Stimulated activated naive CD8-positive, alpha-beta T cell treated with anti-CD3 and anti-CD28 coated beads, Interleukin-15, Interleukin-2, amounts not matched to agents 100 ng/mL and 50 ng/mL, for 24 hours (primary cell): ENCODE measurements around the gene SNAPIN.

Experiments
- H3K27ac Mint-ChIP-seq: one replicate; pipeline ENCODE4 v1.8.0; 2021; ENCODE audit warnings: mild to moderate bottlenecking, mixed read lengths
- H3K27me3 Mint-ChIP-seq: one replicate; pipeline ENCODE4 v1.8.0; 2021; ENCODE audit warnings: mixed read lengths
- H3K36me3 Mint-ChIP-seq: one replicate; pipeline ENCODE4 v1.8.0; 2021; ENCODE audit warnings: low read depth, mixed read lengths
- H3K4me1 Mint-ChIP-seq: one replicate; pipeline ENCODE4 v1.8.0; 2021; ENCODE audit warnings: low read depth, mixed read lengths
- H3K4me3 Mint-ChIP-seq: one replicate; pipeline ENCODE4 v1.8.0; 2021; ENCODE audit warnings: mild to moderate bottlenecking, mixed read lengths
- H3K9me3 Mint-ChIP-seq: one replicate; pipeline ENCODE4 v1.8.0; 2021; ENCODE audit warnings: mixed read lengths

The SNAPIN gene

GRCh38 chr1:153693466-153693865 lies 35.0 kb downstream of the SNAPIN start:
- Mint-ChIP-seq H3K4me3 (no peak overlapping the region), H3K36me3 (no peaks in the 10 kb centered on the region), H3K27me3 (no peaks in the 10 kb centered on the region), H3K4me1 (no peaks in the 10 kb centered on the region), H3K27ac (no peak overlapping the region), H3K9me3 (no peaks in the 10 kb centered on the region)

DNA sequence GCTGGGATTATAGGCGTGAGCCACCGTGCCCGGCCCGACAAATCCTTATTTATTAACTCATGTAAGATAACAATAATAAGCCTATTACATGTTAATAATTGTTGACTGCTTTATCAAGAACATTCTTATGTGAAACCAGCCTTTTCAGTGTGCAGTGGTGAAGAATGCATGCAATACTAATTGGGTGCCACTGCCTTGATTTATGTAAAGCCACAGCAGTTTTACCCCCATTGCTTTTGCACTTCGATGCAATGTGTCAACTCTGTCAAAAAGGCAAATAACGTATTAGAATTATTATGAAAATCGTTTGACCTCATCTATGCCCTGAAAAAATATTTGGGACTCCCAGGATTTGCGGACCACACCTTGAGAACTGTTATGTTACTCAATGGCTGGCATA lies 38.2 kb downstream of the SNAPIN start:
- no peak overlapping the region for H3K4me3 Mint-ChIP-seq
- H3K9me3 Mint-ChIP-seq: no peaks in the 10 kb centered on the region
- H3K4me1 Mint-ChIP-seq: no peaks in the 10 kb centered on the region
- H3K36me3 Mint-ChIP-seq: no peaks in the 10 kb centered on the region
- H3K27ac Mint-ChIP-seq: no peak overlapping the region
- H3K27me3 Mint-ChIP-seq: no peaks in the 10 kb centered on the region

- Mint-ChIP-seq H3K27me3 (no peaks in the 10 kb centered on the region), H3K27ac (peak overlapping the region; percentile 45), H3K36me3 (no peaks in the 10 kb centered on the region), H3K9me3 (no peaks in the 10 kb centered on the region), H3K4me1 (no peaks in the 10 kb centered on the region), H3K4me3 (no peak overlapping the region)
Observed at GRCh38 chr1:153697191-153698019, 38.9 kb downstream of the SNAPIN start.

DNA sequence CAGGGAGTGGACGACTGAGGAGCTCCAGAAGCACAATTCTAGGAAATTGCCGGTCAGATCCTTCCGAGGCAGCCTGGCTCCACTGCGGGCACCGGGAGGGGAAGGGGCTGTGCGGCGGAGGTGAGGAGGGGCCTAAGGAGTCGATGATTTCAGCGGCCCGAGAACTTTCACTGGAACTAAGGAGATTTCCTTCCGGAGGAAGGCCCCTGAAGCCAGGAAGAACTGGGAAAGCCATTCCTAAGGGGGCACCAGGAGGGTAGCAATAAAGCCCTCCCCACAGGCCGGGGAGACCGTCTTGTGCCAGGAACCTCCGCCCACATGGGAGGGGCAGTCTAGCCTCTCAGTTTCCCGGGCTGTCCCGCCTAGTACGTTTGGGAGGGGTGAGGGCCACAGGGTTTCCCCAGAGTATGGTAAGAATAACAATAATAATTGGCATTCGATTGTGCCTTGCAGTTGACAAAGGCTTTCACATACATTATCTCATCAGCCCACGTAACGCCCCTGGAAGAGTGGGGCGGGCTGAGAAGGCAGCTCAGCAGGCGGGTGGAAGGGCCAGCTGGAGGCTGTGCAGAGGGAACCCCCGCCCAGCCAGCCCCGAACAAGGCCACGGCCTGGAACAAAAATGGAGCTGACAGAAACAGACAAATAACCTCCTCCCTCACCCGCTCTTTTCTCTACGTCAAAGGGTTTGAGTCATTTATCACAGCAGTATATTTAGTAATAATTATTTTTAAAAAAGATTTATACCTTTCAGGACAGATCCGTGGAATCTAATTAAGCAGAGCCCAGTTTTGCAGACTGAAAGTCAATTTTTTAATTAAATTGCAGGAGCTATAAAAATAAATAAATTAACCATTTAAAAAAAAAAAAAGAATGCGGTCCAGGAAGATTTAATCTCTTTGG lies 39.8 kb downstream of the SNAPIN start:
- peak overlapping the region; percentile 45 for H3K27ac Mint-ChIP-seq
- H3K4me3 Mint-ChIP-seq: no peak overlapping the region
- H3K9me3 Mint-ChIP-seq: no peaks in the 10 kb centered on the region
- no peaks in the 10 kb centered on the region for H3K4me1 Mint-ChIP-seq
- H3K27me3 Mint-ChIP-seq: no peaks in the 10 kb centered on the region
- no peaks in the 10 kb centered on the region for H3K36me3 Mint-ChIP-seq

GRCh38 chr1:153698923-153699714 lies 40.6 kb downstream of the SNAPIN start:
- no peak overlapping the region for H3K4me3 Mint-ChIP-seq
- no peaks in the 10 kb centered on the region for H3K36me3 Mint-ChIP-seq
- H3K27ac Mint-ChIP-seq: no peak overlapping the region
- H3K4me1 Mint-ChIP-seq: no peaks in the 10 kb centered on the region
- H3K9me3 Mint-ChIP-seq: no peaks in the 10 kb centered on the region
- H3K27me3 Mint-ChIP-seq: no peaks in the 10 kb centered on the region

GRCh38 chr1:153699768-153700167 lies 41.3 kb downstream of the SNAPIN start:
- no peaks in the 10 kb centered on the region for H3K9me3 Mint-ChIP-seq
- no peak overlapping the region for H3K4me3 Mint-ChIP-seq
- H3K36me3 Mint-ChIP-seq: no peaks in the 10 kb centered on the region
- H3K4me1 Mint-ChIP-seq: no peaks in the 10 kb centered on the region
- H3K27ac Mint-ChIP-seq: no peak overlapping the region
- no peaks in the 10 kb centered on the region for H3K27me3 Mint-ChIP-seq

- H3K27me3 Mint-ChIP-seq: no peaks in the 10 kb centered on the region
- H3K4me3 Mint-ChIP-seq: no peak overlapping the region
- H3K9me3 Mint-ChIP-seq: no peaks in the 10 kb centered on the region
- no peaks in the 10 kb centered on the region for H3K4me1 Mint-ChIP-seq
- H3K27ac Mint-ChIP-seq: no peak overlapping the region
- no peaks in the 10 kb centered on the region for H3K36me3 Mint-ChIP-seq
Observed at GRCh38 chr1:153705484-153705883, 47.0 kb downstream of the SNAPIN start.

GRCh38 chr1:153711026-153711425 lies 52.5 kb downstream of the SNAPIN start:
- H3K9me3 Mint-ChIP-seq: no peaks in the 10 kb centered on the region
- peaks cover 4% of the 10 kb centered on the region for H3K27me3 Mint-ChIP-seq
- no peak overlapping the region for H3K4me3 Mint-ChIP-seq
- no peak overlapping the region for H3K27ac Mint-ChIP-seq
- no peaks in the 10 kb centered on the region for H3K36me3 Mint-ChIP-seq
- H3K4me1 Mint-ChIP-seq: no peaks in the 10 kb centered on the region
